IMR-90 (cell line): ENCODE results near the gene PHC1. TPM values are rescaled to one million over a fixed set of nuclear protein-coding genes. Genes with fewer than 3 reads are reported as not detected.

Experiments used
- ATAC-seq: fragments of 200-7000 bp; cut with Tn5 transposase; 2 replicates; pipeline ENCODE4 v1.9.1; 2020; ENCODE audit warnings: low read depth, mild to moderate bottlenecking, moderate library complexity
- BruUV-seq: library from RNA; stranded (reverse); fragments of 400-500 nt; replicated peaks from 2 replicates; lab custom pipeline; 2021; lab: Mats Ljungman, UMichigan
- CTCF ChIA-PET: fragments of 300-600 bp; formaldehyde crosslinking; extraction: SDS; loops from one replicate; lab custom pipeline; 2021; ENCODE audit warnings: antibody characterized with exemption; lab: Yijun Ruan, JAX
- POLR2A ChIA-PET: fragments of 300-600 bp; sonication (Branson Sonifier 250); formaldehyde crosslinking; loops from one replicate; lab custom pipeline; 2022; ENCODE audit warnings: antibody characterized with exemption; ENCODE audit not compliant: unreplicated experiment; lab: Charles Lee
- DNase-seq: peaks from one replicate; pipeline ENCODE4 v3.0.0; 2013
- H2AFZ ChIP-seq: replicated peaks from 2 replicates; pipeline ENCODE3; 2013; ENCODE audit warnings: low read length, mild to moderate bottlenecking; ENCODE audit not compliant: poor library complexity
- H2AK5ac ChIP-seq: 2 replicates; pipeline ENCODE4 v1.6.1; 2013; ENCODE audit warnings: low read depth, low read length, inconsistent platforms
- H2AK9ac ChIP-seq: replicated peaks from 2 replicates; pipeline ENCODE3; 2013; ENCODE audit warnings: mild to moderate bottlenecking, low read depth, low read length, moderate library complexity; ENCODE audit not compliant: poor library complexity
- H2BK120ac ChIP-seq: 2 replicates; pipeline ENCODE4 v1.6.1; 2013; ENCODE audit warnings: low read depth, low read length, inconsistent platforms
- H2BK15ac ChIP-seq: 3 replicates; pipeline ENCODE4 v1.6.1; 2013; ENCODE audit warnings: low read depth, low read length, inconsistent platforms
- H2BK20ac ChIP-seq: 2 replicates; pipeline ENCODE4 v1.6.1; 2013; ENCODE audit warnings: low read depth, mild to moderate bottlenecking, inconsistent platforms, low read length, moderate library complexity
- H2BK5ac ChIP-seq: 2 replicates; pipeline ENCODE4 v1.6.1; 2013; ENCODE audit warnings: mild to moderate bottlenecking, low read depth, low read length, inconsistent platforms; ENCODE audit not compliant: poor library complexity, severe bottlenecking
- H3K14ac ChIP-seq: replicated peaks from 2 replicates; pipeline ENCODE4 v1.6.1; 2013; ENCODE audit warnings: low read depth, low read length, inconsistent platforms
- H3K18ac ChIP-seq: 2 replicates; pipeline ENCODE4 v1.6.1; 2013; ENCODE audit warnings: low read depth, low read length, control low read depth
- H3K23ac ChIP-seq: 2 replicates; pipeline ENCODE4 v1.6.1; 2013; ENCODE audit warnings: low read depth, low read length, inconsistent platforms
- H3K27ac ChIP-seq: 2 replicates; pipeline ENCODE4 v1.5.1; 2013; ENCODE audit warnings: mild to moderate bottlenecking, control low read depth, low read length; ENCODE audit not compliant: insufficient read depth
- H3K27me3 ChIP-seq: 2 replicates; pipeline ENCODE4 v1.6.1; 2013; ENCODE audit warnings: low read length; ENCODE audit not compliant: control insufficient read depth, insufficient read depth
- H3K36me3 ChIP-seq: 2 replicates; pipeline ENCODE4 v1.6.1; 2013; ENCODE audit warnings: low read length, mixed read lengths; ENCODE audit not compliant: control insufficient read depth, insufficient read depth
- H3K4ac ChIP-seq: 2 replicates; pipeline ENCODE4 v1.6.1; 2013; ENCODE audit warnings: low read depth, low read length, inconsistent platforms
- H3K4me1 ChIP-seq: 2 replicates; pipeline ENCODE4 v1.6.1; 2013; ENCODE audit warnings: low read length, mixed read lengths; ENCODE audit not compliant: control insufficient read depth, insufficient read depth
- H3K4me2 ChIP-seq: 2 replicates; pipeline ENCODE4 v1.6.1; 2013; ENCODE audit warnings: low read depth, mild to moderate bottlenecking, control low read depth, low read length, moderate library complexity
- H3K4me3 ChIP-seq: 2 replicates; pipeline ENCODE4 v1.5.1; 2013; ENCODE audit warnings: low read depth, mild to moderate bottlenecking, control low read depth, low read length, moderate library complexity; ENCODE audit not compliant: insufficient read depth
- H3K56ac ChIP-seq: 2 replicates; pipeline ENCODE4 v1.6.1; 2013; ENCODE audit warnings: low read length, inconsistent platforms; ENCODE audit not compliant: insufficient read depth; ENCODE audit errors: extremely low read depth
- H3K79me1 ChIP-seq, 2 experiments: 2 replicates each; pipeline ENCODE4 v1.6.1; 2013; ENCODE audit warnings: low read length in 2 of 2, inconsistent platforms in 1 of 2, low read depth in 1 of 2
- H3K9ac ChIP-seq: 2 replicates; pipeline ENCODE4 v1.6.1; 2013; ENCODE audit warnings: low read depth, low read length, control low read depth
- H3K9me1 ChIP-seq: 2 replicates; pipeline ENCODE4 v1.6.1; 2013; ENCODE audit warnings: low read length, inconsistent platforms; ENCODE audit not compliant: insufficient read depth
- H3K9me3 ChIP-seq: 2 replicates; pipeline ENCODE4 v1.6.1; 2013; ENCODE audit warnings: low read length; ENCODE audit not compliant: control insufficient read depth, insufficient read depth
- H4K20me1 ChIP-seq: 2 replicates; pipeline ENCODE4 v1.6.1; 2013; ENCODE audit warnings: low read length, inconsistent platforms; ENCODE audit not compliant: insufficient read depth
- H4K5ac ChIP-seq: 2 replicates; pipeline ENCODE4 v1.6.1; 2013; ENCODE audit warnings: mild to moderate bottlenecking, low read depth, low read length, control low read depth
- H4K8ac ChIP-seq, 2 experiments: 2 replicates each; pipeline ENCODE4 v1.6.1; 2013; ENCODE audit warnings: low read depth in 2 of 2, low read length in 2 of 2, control low read depth in 1 of 2, inconsistent platforms in 1 of 2
- H4K91ac ChIP-seq: 2 replicates; pipeline ENCODE4 v1.6.1; 2013; ENCODE audit warnings: low read depth, low read length, inconsistent platforms; ENCODE audit not compliant: insufficient read depth
- RCOR1 ChIP-seq: IDR thresholded peaks from 2 replicates; pipeline ENCODE4 v1.6.1; 2012; ENCODE audit warnings: mild to moderate bottlenecking, low read length, improper control_type of control experiment; ENCODE audit not compliant: insufficient replicate concordance
- WGBS, 2 experiments: methylation state at CpG; one replicate each; pipeline versions ENCODE4 v1.1.5 to v1.1.7; 2013; ENCODE audit warnings: missing lambda C conversion rate in 2 of 2; ENCODE audit not compliant: insufficient read length in 1 of 2; ENCODE audit errors: extremely low coverage in 2 of 2; 5-methylcytosine and 5-hydroxymethylcytosine counted together
- dilution Hi-C: fragments of 300-500 bp; cut with HindIII; formaldehyde crosslinking; loops from one replicate; pipeline ENCODE4 v1.14.3; 2018; ENCODE audit warnings: low sequenced_read_pairs; ENCODE audit not compliant: unreplicated experiment
- in situ Hi-C: fragments of 300-500 bp; cut with MboI; formaldehyde crosslinking; loops from 3 replicates; pipeline ENCODE4 v1.14.3; 2019; ENCODE audit warnings: low sequenced_read_pairs, inconsistent platforms, mixed read lengths
- intact Hi-C: fragments of 100-400 bp; cut with micrococcal nuclease; formaldehyde crosslinking; loops from 2 replicates; pipeline ENCODE4 v1.10.0; 2022
- polyA plus RNA-seq, 3 experiments: library from polyadenylated mRNA; depleted of rRNA; stranded (reverse); fragments of >200 nt; gene quantifications; 2 replicates each; pipeline ENCODE4 v1.2.3, GENCODE V29; 2012; ENCODE audit warnings: low replicate concordance in 1 of 3
- total RNA-seq: library from RNA; depleted of rRNA; stranded (reverse); fragments of >200 nt; gene quantifications from 2 replicates; pipeline ENCODE4 v1.2.3, GENCODE V29; 2012

PHC1 gene
- total and polyA plus RNA-seq, 2 of the 4 experiments (the other 2 are of a cell fraction) = 9.1 to 23.1 TPM

- no peak overlapping the region for H3K4me3 ChIP-seq
- peaks cover 7 to 25% of the 10 kb centered on the region in 2 experiments for H3K79me1 ChIP-seq
- ChIA-PET CTCF (interaction anchor here (0.7 kb wide), 2 partner anchors 37 to 270 kb away, joined by 3 read pairs; partner anchors contain the start of gene M6PR), POLR2A (no interaction called here)
- WGBS, 2 experiments = no CpG with 5 or more reads among the region's 9 CpGs
- H4K20me1 ChIP-seq = no peaks in the 10 kb centered on the region
- no peak overlapping the region for H2BK15ac ChIP-seq
- TF ChIP-seq RCOR1 = no peak
- H3K9ac ChIP-seq = peak overlapping the region; percentile 55; the same call in 1 of the 2 replicates
- H2BK120ac ChIP-seq = no peak overlapping the region
- no peak overlapping the region for H4K91ac ChIP-seq
- peak overlapping the region; percentile 48 to 77 for H4K8ac ChIP-seq
- intact Hi-C loops = no loop called here
- no peak overlapping the region for H2AK9ac ChIP-seq
- H3K4me1 ChIP-seq = peaks cover 2% of the 10 kb centered on the region
- H3K27me3 ChIP-seq = no peaks in the 10 kb centered on the region
- peaks cover 9% of the 10 kb centered on the region for H3K9me1 ChIP-seq
- H3K14ac ChIP-seq = no peak overlapping the region
- dilution Hi-C loops = no loop called here
- H3K4ac ChIP-seq = no peak overlapping the region
- H3K36me3 ChIP-seq = no peaks in the 10 kb centered on the region
- no peak for ATAC-seq
- peak overlapping the region; percentile 71 for H2AFZ ChIP-seq
- no peak overlapping the region for H3K56ac ChIP-seq
- peak overlapping the region; percentile 65; the same call in 1 of the 2 replicates for H3K4me2 ChIP-seq
- H2BK5ac ChIP-seq = no peak overlapping the region
- H3K27ac ChIP-seq = no peak overlapping the region
- H3K23ac ChIP-seq = peak overlapping the region; percentile 59; the same call in 1 of the 2 replicates
- no peak overlapping the region for H2BK20ac ChIP-seq
- peak overlapping the region; percentile 79 for H4K5ac ChIP-seq
- H3K18ac ChIP-seq = no peak overlapping the region
- BruUV-seq = no TSS peak
- H2AK5ac ChIP-seq = no peak overlapping the region
- in situ Hi-C loops = no loop called here
- H3K9me3 ChIP-seq = no peaks in the 10 kb centered on the region
- DNase-seq = no peak
These were observed 1.4 kb upstream of the PHC1 start for GRCh38 chr12:8912914-8913313.
